Activated effector memory CD4-positive, alpha-beta T cell treated with anti-CD3 and anti-CD28 coated beads, Interleukin-2, amount 50 U/mL, for 16 hours (primary cell): ENCODE measurements around the gene ORC2.
"Not testable (repeated sequence)": the region's sequence is repeated elsewhere in the genome, so short reads cannot be mapped to it uniquely, and the experiment has no call there.

Experiments used
- DNase-seq: peaks from one replicate; pipeline ENCODE4 v3.0.0-alpha.2; 2020

ORC2 gene

GRCh38 chr2:200930947-200931626 is 32.4 kb downstream of the ORC2 start:
- no peak for DNase-seq

- DNase-seq = no peak
These were observed 33.9 kb downstream of the ORC2 start for GRCh38 chr2:200929334-200930249.

DNA sequence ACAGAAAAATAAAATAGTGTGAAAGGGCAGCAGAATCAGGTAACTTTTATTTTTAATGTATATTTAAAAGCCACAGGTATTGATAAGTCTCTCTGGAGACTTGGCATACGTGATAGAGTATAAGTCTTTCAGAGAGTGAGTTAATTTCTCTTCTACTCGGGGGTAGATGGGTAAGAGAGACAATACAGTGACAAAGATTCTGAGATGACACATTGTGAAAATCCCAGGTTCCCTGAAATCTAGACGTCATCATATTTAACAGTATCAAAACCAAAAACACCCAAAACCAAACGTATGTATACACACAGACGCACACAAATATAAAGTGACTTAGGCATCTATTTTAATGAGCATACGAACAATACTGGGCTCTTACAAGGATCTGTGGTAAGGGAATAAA is 41.0 kb downstream of the ORC2 start:
- DNase-seq = no peak

- DNase-seq = no peak
These were observed 49.8 kb downstream of the ORC2 start for GRCh38 chr2:200913654-200914053.

- no peak for DNase-seq
These were observed 53.5 kb downstream of the ORC2 start for GRCh38 chr2:200909958-200910357.

DNA sequence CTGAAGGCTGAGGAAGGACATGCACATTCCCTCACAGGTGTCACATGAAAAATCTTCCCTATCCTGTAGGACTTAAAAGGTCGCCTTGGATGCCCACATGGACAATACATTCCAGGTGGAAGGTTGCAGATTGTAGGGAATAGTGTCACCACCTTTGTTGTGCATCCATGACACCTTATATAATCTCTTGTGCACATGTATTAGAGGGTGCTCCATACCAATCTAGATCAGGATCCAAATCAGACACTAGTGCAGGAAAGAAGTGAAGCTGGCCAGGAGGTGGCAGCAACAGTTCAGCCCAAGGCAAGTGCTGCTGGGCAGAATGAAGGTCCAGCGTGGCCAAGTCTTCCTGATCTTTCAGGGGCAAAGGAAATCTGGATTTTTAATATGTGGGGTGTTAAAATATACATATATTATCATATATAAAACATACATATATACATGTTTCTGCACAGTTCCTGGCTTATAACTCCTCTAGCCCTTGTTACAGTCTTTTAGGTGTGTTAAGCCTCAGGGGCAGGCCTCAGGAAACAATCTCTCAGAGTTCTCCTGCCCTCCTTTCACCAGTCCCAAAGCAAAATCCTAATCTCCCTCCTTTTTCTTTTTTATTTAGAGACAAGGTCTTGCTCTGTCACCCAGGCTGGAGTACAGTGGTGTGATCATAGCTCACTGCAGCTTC is 57.7 kb downstream of the ORC2 start:
- DNase-seq = peak; percentile 81

DNA sequence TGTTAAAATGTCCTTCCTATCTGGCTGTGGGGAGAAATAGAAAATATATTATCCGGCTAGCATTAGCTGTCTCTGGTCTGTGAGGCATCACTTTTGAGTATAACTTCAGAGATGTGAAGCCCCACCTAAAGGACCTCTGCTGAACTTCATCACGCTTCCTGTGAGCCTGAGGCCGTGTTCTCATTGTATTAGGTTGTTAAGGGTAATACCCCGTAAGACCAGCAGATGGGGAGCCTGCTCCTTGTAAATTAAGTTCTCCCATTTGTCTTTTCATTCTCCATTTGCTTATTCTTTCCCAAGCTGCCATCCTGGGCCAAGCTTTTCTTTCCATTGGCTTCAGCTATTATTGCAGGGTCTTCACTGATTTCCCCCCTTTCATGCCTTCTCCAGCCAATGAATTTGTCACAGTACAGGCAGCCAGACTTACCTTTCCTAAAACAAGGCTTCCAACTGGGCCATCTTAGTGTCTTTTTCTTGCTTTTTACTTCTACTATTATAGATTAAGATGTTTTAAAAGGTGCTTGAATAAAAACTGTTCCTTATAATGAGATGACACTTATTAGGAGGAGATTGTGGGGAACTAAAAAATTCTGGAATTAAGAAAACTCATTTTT is 61.9 kb downstream of the ORC2 start:
- DNase-seq = peak; percentile 85

- DNase-seq = no peak
These were observed 64.0 kb downstream of the ORC2 start for GRCh38 chr2:200899482-200899881.

- peak; percentile 98 for DNase-seq
These were observed 74.5 kb downstream of the ORC2 start, which contains the start of the genes NIF3L1 and PPIL3 for GRCh38 chr2:200888704-200889625. Gene NIF3L1 (plus strand): TSS chr2:200889371. CDS start chr2:200891944, 2,573 bp downstream. Gene PPIL3 (minus strand): TSS chr2:200889077. CDS start chr2:200887615, 1,462 bp downstream.

DNA sequence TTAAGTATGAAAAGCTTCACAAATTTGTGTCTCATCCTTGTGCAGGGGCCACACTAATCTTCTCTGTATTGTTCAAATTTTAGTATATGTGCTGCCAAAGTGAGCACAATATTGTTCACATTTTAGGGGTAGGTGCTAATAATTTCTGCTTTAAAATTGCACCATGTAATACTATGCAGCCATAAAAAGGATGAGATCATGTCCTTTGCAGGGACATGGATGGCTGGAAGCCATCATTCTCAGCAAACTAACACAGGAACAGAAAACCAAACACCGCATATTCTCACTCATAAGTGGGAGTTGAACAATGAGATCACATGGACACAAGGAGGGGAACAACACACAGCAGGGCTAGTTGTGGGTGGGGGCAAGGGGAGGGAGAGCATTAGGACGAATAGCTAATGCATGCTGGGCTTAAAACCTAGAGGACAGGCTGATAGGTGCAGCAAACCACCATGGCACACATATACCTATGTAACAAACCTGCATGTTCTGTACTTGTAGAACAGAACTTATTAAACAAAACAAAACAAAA is 81.7 kb downstream of the ORC2 start:
- DNase-seq = not testable (repeated sequence)

DNA sequence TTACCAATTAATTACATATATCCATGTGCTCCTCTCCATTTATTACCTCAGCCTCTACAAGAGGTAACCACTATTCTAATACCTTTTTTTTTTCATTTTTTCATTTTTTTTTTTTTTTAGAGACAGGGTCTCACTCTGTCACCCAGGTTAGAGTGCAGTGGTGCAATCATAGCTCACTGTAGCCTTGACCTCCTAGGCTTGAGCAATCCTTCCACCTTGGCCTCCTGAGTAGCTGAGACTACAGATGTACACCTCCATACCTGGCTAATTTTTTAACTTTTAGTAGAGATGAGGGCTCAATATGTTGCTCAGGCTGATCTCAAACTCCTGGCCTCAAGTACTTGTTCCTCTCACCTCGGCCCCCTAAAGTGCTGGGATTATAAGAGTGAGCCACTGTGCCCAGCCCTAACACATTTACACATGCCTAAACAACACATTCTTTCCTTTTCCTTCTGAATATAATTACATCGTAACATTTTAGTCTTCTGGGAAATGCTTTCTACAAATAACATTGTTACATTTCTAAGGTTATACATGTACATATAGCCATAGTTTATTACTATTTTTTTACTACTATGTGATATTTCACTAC is 85.1 kb downstream of the ORC2 start:
- no peak for DNase-seq

DNA sequence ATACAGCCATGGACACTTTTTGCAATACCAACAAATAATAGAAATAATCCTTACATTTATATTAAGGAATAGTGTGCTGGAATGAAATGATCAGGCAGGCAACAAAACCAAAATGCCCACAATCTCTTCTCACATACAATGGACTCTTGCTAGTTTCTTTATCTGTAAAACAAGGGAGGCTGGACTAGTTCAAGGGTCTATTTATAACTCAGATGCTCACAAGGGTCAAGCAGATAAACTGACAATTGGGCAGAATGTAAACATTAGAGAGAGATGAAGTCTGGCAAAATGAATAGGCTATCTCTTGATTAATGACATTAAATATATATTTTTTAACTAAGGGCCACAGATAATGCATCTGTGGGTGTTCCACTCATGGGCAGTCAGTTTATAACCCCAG is 86.0 kb downstream of the ORC2 start:
- no peak for DNase-seq

DNA sequence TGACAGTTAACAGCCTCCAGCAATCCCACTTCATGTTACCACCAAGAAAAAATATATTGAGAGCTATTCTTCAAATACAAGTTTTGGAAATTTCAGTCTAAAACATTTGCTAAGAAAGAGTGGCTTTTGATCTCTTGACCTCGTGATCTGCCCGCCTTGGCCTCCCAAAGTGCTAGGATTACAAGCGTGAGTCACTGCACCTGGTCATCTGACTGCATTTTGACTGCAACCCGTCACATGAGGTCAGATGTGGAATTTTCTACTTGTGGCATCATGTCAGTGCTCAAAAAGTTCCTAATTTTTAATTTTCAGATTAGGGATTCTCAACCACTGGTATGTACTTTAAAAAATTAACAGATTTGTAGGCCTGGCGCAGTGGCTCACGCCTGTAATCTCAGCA is 89.9 kb downstream of the ORC2 start:
- no peak for DNase-seq

DNA sequence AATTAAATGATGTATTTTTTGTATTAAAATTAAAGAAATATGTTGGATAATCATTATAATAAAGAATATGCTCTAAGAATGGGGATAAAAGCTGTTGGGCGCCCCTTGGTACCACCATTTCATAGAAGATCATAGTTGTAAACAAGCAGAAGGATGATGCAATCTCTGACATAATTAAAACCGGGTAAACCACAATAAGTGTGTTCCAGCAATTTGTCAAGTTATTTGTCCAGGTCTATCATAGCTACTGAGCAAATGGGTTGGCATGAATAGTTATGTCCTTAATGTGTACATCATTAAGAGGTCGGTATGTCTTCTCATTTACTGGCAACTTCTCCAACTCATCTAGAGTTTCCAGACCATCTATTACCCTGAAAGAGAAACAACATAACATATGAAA is 92.3 kb downstream of the ORC2 start:
- DNase-seq = no peak

GRCh38 chr2:200869014-200869413 is 94.4 kb downstream of the ORC2 start:
- DNase-seq = no peak

DNA sequence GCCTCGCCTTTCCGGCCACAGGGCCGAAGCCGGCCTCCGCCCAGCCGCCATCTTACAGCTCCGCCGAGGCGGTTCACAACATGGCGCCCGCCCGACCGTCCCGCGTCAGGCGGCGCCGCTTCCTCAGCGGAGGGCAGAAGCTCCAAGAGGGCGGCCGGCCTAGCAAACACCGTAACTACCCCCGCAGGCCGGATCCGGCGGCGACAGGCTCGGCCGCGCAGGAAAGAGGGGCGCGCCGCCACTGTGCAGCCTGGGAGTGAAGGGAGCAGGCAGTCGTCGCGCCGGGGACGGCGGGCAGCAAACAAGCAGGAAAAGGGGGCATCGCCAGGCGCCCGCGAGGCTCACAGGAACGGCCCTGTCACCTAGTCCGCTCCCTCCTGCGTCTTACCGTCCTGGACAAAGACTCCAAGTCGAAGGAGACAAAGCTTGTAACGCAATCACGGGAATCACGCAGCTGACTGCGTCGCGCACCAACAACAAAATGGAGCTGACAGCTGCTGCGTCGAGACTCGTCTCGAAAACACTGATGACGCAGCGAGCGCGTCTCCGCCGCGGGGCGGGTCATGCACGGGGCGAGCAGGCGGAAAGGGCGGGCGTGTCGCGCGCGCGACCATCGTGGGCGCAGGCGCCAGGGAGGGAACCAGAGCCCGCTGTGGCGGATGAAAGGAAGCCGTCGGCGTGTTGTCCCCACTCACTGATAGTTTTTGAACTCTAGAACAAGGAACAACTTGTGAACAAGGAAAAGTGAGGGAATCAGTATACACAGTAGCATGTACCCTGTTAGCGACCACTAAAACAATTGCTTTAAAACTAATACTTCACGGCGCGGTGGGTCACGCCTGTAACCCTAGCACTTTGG is 99.1 kb downstream of the ORC2 start, which contains the start of gene CLK1:
TSS of gene CLK1 (minus strand) at position 483 of the 859 bp plus-strand sequence. CDS start 2,796 bp downstream, outside the sequence.
- DNase-seq = peak; percentile 99

DNA sequence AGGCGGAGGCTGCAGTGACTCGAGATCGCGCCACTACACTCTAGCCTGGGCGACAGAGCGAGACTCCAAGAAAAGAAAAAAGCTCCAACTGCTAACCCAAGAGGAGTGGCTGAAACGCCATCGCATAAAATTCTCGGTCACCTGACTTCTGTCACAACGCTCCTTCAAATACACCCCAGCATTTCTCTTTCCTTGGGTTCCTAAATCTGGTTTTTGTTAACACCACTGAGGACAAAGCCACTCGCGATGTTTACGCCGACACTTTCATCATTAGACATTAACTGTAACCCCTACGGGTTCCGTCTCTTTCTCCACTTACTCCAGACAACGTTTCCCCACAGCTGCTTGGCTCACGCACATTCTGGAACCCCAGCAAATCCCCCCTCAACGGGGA is 99.7 kb downstream of the ORC2 start:
- peak; percentile 76 for DNase-seq

DNA sequence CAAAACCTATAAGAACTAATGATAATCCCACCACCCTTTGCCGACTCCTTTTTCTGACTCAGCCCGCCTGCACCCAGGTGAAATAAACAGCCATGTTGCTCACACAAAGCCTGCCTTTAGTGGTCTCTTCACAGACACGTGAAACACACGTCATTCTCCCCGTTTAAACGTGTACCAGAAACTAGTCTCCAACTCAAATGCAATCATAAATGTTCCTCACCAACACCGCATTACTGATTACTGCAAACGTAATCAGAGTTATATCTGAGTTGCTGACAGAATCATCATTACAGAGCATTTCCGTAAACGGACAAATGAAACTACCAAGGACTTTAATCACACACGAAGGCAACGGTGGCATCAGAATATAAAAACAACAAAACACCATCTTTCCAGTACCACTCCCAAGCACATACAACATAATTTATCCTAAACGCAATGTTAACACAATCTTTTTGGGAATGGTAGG is 100.9 kb downstream of the ORC2 start:
- peak; percentile 85 for DNase-seq

DNA sequence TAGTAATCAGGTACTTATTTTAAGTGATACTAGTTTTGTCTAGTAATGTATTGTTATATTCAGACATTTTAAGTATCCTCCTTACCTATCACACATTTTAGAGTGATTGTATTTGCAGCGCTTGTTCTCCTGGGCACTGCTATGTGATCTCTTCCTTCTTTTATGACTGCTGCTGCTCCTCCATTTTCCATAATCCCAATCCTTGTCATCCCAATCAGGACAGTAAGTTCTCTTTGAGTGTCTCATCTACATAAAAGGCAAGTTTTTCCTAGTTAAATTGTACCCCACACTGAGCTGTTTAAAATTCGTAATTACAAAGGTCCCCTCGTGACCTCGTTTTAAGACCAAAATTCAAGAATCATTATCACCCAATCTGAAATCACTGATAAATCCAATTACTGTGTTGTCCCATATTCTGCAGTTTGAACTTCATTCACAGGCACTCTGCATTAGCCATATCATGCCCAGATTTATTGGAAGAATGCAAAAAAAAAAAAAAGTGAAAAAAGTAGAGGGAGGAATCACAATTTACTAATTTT is 101.8 kb downstream of the ORC2 start:
- DNase-seq = no peak
